DOHH2 (cell line): ENCODE data around the gene RGS9.

Source experiments
- EZH2phosphoT487 ChIP-seq: fragments of 200-600 bp; sonication (generic); IDR thresholded peaks from 2 replicates; pipeline ENCODE4 v1.6.1; 2017; ENCODE audit warnings: borderline replicate concordance, mild to moderate bottlenecking, antibody characterized with exemption, low read length, moderate library complexity, mixed read lengths
- TF ChIP-seq, protein P1 (sequence below): fragments of 200-600 bp; sonication (generic); IDR thresholded peaks from one replicate; pipeline ENCODE4 v1.5.1; 2014; ENCODE audit warnings: antibody characterized with exemption, mild to moderate bottlenecking, low read depth, low read length; ENCODE audit not compliant: poor library complexity, severe bottlenecking

DNA sequence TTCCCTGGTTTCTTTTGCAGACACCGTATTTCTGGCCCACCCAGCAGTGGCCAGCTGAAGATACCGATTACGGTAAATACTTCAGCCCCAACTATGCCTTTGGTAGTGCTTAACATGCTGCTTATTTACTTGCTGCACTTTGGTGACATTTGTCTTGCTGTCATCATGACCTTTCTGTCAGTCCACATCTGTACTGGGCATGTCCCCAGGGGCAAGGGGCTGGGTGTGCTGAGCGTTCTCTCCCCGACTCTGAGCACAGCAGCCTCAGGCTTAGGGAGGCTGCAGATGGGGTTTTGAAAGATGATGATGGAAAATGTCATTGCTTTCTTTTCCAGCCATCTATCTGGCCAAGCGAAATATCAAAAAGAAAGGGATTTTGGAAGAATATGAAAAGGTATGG is 23.3 kb downstream of the RGS9 start:
- TF ChIP-seq, protein P1, sequence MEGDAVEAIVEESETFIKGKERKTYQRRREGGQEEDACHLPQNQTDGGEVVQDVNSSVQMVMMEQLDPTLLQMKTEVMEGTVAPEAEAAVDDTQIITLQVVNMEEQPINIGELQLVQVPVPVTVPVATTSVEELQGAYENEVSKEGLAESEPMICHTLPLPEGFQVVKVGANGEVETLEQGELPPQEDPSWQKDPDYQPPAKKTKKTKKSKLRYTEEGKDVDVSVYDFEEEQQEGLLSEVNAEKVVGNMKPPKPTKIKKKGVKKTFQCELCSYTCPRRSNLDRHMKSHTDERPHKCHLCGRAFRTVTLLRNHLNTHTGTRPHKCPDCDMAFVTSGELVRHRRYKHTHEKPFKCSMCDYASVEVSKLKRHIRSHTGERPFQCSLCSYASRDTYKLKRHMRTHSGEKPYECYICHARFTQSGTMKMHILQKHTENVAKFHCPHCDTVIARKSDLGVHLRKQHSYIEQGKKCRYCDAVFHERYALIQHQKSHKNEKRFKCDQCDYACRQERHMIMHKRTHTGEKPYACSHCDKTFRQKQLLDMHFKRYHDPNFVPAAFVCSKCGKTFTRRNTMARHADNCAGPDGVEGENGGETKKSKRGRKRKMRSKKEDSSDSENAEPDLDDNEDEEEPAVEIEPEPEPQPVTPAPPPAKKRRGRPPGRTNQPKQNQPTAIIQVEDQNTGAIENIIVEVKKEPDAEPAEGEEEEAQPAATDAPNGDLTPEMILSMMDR: no peak
- TF ChIP-seq EZH2phosphoT487: no peak
